Ascending aorta (tissue), 2 donors: ENCODE data around the gene CTSE. TPM values are rescaled to one million over a fixed set of nuclear protein-coding genes. Genes with fewer than 3 reads are reported as not detected.
"Not testable (repeated sequence)": the region's sequence is repeated elsewhere in the genome, so short reads cannot be mapped to it uniquely, and the experiment has no call there.

Experiments
- DNase-seq, 2 donors: peaks; one replicate each; pipeline ENCODE4 v3.0.0-alpha.2; 2019; ENCODE audit warnings: low spot score in 2 of 2
- H3K27ac ChIP-seq, 2 donors: fragments of 200-600 bp; sonication (generic); one replicate each; pipeline ENCODE4 v1.5.1; 2016 to 2017; ENCODE audit warnings: mild to moderate bottlenecking in 1 of 2
- H3K27me3 ChIP-seq: fragments of 200-600 bp; sonication (generic); one replicate; pipeline ENCODE4 v1.5.1; 2017
- H3K36me3 ChIP-seq, 2 donors: fragments of 200-600 bp; sonication (generic); one replicate each; pipeline ENCODE4 v1.5.1; 2016
- H3K4me1 ChIP-seq, 2 donors: fragments of 200-600 bp; sonication (generic); one replicate each; pipeline ENCODE4 v1.5.1; 2016 to 2017; ENCODE audit warnings: mild to moderate bottlenecking in 1 of 2
- H3K4me3 ChIP-seq, 2 donors: fragments of 200-600 bp; sonication (generic); one replicate each; pipeline ENCODE4 v1.5.1; 2016 to 2017; ENCODE audit warnings: mild to moderate bottlenecking in 1 of 2
- H3K9me3 ChIP-seq, 2 donors: fragments of 200-600 bp; sonication (generic); one replicate each; pipeline ENCODE4 v1.5.1; 2016
- intact Hi-C: fragments of 100-400 bp; cut with DNase I; formaldehyde crosslinking; loops from one replicate; pipeline ENCODE4 v1.15.1; 2023
- total RNA-seq: library from RNA; depleted of rRNA; stranded (reverse); fragments of >200 nt; gene quantifications from one replicate; pipeline ENCODE4 v1.1.0, GENCODE V29; 2016
- TF ChIP-seq, protein P1 (sequence below), 3 experiments: fragments of 200-600 bp in 2 of 3; fragments of 450-650 bp in 1 of 3; sonication (generic) in 2 of 3; IDR thresholded peaks; one replicate each; pipeline ENCODE4 v1.5.1; 2016 to 2019; ENCODE audit warnings: antibody characterized with exemption in 3 of 3, mild to moderate bottlenecking in 1 of 3, moderate library complexity in 1 of 3

CTSE gene
- total RNA-seq, 1 donor from 2014 or later, result not detected

DNA sequence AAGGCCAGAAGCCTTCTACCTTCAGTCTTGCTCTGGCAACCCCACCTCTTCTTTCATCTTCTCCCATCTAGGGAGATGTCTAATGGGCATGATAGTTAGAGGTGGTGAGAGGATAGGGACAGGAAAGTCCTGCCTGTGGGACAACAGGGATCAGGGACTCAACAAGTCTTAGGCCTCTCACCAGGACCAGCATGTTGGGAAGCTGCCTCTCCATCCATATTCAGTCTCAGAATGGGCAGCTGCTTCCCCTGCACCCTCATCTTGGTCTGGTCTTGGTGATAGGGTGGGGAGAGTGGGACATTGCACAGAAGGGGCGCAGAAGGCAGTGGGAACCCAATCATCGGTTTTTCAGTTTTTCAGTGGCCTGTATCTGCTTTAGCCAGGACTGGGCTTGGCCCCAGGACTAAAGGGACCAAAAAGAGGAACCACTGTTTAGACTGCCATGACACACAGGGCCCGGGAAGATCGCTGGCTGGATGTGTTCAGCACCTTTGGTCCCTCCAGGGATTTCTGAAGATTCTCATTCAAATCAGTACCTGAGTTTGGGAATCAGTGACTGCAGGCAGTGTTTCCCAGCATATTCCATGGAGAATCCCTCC is 42.0 kb upstream of the CTSE start:
- Histone ChIP-seq H3K27me3 (no peaks in the 10 kb centered on the region), H3K36me3 (no peaks in the 10 kb centered on the region), H3K4me3 (no peak overlapping the region), H3K4me1 (no peaks in the 10 kb centered on the region), H3K27ac (no peak overlapping the region), H3K9me3 (no peaks in the 10 kb centered on the region)
- intact Hi-C loops, result no loop called here
- no peak for DNase-seq
- TF ChIP-seq, protein P1, sequence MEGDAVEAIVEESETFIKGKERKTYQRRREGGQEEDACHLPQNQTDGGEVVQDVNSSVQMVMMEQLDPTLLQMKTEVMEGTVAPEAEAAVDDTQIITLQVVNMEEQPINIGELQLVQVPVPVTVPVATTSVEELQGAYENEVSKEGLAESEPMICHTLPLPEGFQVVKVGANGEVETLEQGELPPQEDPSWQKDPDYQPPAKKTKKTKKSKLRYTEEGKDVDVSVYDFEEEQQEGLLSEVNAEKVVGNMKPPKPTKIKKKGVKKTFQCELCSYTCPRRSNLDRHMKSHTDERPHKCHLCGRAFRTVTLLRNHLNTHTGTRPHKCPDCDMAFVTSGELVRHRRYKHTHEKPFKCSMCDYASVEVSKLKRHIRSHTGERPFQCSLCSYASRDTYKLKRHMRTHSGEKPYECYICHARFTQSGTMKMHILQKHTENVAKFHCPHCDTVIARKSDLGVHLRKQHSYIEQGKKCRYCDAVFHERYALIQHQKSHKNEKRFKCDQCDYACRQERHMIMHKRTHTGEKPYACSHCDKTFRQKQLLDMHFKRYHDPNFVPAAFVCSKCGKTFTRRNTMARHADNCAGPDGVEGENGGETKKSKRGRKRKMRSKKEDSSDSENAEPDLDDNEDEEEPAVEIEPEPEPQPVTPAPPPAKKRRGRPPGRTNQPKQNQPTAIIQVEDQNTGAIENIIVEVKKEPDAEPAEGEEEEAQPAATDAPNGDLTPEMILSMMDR (IDR thresholded peaks at IDR 0.05), result no peak

DNA sequence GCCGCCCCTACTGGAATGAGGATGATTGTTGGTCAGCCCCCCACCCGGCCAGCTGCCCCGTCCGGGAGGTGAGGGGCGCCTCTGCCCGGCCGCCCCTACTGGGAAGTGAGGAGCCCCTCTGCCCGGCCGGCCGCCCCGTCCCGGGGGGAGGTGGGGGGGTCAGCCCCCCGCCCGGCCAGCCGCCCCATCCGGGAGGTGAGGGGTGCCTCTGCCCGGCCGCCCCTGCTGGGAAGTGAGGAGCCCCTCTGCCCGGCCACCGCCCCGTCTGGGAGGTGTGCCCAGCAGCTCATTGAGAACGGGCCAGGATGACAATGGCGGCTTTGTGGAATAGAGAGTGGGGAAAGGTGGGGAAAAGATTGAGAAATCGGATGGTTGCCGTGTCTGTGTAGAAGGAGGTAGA is 40.8 kb upstream of the CTSE start:
- H3K27ac ChIP-seq, H3K4me3 ChIP-seq, H3K4me1 ChIP-seq, DNase-seq, H3K27me3 ChIP-seq, H3K36me3 ChIP-seq, H3K9me3 ChIP-seq, intact Hi-C loops: not testable (repeated sequence)

DNA sequence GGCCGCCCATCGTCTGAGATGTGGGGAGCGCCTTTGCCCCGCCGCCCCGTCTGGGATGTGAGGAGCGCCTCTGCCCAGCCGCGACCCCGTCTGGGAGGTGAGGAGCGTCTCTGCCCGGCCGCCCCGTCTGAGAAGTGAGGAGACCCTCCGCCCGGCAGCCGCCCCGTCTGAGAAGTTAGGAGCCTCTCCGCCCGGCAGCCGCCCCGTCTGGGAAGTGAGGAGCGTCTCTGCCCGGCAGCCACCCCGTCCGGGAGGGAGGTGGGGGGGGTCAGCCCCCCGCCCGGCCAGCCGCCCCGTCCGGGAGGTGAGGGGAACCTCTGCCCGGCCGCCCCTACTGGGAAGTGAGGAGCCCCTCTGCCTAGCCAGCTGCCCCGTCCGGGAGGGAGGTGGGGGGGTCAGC is 40.3 kb upstream of the CTSE start:
- H3K9me3 ChIP-seq, H3K36me3 ChIP-seq, DNase-seq, intact Hi-C loops, H3K4me1 ChIP-seq, H3K27me3 ChIP-seq, H3K4me3 ChIP-seq, H3K27ac ChIP-seq: not testable (repeated sequence)

DNA sequence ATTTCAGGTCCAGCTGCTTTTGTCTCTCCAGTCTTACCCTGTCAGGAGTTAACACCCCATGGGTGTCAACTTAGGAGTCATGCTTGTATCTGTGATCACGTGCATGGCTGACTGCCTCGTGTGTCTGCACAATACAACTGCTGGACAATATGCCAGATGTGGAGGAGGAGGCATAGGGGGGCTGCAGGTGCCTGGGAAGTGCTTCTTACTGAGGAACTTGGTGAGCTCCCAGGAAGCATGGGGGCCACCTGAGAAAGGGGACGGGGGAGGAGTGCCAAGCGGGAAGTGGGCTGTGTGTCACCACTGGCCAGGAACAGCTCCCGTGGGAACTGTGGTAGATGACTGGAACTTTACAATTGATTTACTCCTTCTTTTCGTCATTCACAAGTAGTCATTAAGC is 38.8 kb upstream of the CTSE start:
- no peaks in the 10 kb centered on the region for H3K9me3 ChIP-seq
- TF ChIP-seq, protein P1 (IDR thresholded peaks at IDR 0.05), result no peak
- H3K4me3 ChIP-seq, result no peak overlapping the region
- no peaks in the 10 kb centered on the region for H3K36me3 ChIP-seq
- H3K4me1 ChIP-seq, result no peaks in the 10 kb centered on the region
- intact Hi-C loops, result no loop called here
- no peak overlapping the region for H3K27ac ChIP-seq
- no peaks in the 10 kb centered on the region for H3K27me3 ChIP-seq
- no peak for DNase-seq

DNA sequence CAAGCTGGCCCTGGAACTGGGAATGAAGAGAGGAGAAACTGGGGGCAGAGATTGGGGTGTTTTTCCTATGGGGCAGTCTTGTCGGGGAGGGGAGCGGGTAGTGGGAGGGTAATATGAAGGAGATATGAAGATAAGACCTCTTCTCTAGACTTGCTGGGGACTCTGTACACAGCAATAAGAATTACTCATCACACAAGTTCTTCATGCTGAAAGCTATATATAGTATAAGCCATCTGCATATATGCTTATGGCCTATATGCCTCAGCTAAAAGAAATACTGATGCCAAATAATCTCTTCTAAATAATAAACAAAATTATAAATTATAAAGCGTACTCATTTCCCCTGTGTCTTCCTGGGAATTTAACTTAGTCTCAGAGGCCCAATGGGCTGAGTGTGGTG is 37.1 kb upstream of the CTSE start:
- H3K36me3 ChIP-seq, result no peaks in the 10 kb centered on the region
- no peaks in the 10 kb centered on the region for H3K27me3 ChIP-seq
- TF ChIP-seq, protein P1 (IDR thresholded peaks at IDR 0.05), result no peak
- no peak overlapping the region for H3K27ac ChIP-seq
- DNase-seq, result no peak
- H3K4me1 ChIP-seq, result no peaks in the 10 kb centered on the region
- H3K9me3 ChIP-seq, result no peaks in the 10 kb centered on the region
- no peak overlapping the region for H3K4me3 ChIP-seq
- intact Hi-C loops, result no loop called here

DNA sequence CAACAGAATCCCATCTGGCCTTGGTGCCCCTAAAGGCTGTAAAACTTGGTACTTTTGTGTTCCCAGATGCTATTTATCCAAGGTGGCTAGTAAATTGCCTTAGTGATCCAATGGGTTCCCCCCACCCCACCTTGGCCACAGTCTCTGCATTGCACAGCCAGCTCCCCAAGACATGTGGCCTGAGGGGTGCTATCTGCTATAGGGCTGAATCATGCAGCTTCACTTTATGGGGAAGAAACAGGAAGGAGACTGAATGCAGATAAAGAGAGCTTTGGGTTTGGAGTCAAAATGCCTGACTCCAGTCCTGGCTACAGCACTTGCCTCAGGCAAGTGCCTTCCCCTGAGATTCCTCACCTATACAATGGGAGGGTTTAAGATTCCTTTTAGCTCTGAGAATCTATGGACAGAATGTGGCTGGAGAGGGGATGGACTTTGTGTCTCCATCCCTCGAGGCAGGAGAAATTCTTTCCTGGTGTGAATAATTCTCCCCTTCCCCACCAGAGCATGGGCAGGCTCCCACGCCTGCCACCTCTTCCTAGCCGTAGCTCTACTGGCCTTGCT is 35.7 kb upstream of the CTSE start:
- TF ChIP-seq, protein P1 (IDR thresholded peaks at IDR 0.05), result no peak
- Histone ChIP-seq H3K4me3 (no peak overlapping the region), H3K36me3 (no peaks in the 10 kb centered on the region), H3K27me3 (no peaks in the 10 kb centered on the region), H3K4me1 (no peaks in the 10 kb centered on the region), H3K27ac (no peak overlapping the region), H3K9me3 (no peaks in the 10 kb centered on the region)
- intact Hi-C loops, result no loop called here
- no peak for DNase-seq

DNA sequence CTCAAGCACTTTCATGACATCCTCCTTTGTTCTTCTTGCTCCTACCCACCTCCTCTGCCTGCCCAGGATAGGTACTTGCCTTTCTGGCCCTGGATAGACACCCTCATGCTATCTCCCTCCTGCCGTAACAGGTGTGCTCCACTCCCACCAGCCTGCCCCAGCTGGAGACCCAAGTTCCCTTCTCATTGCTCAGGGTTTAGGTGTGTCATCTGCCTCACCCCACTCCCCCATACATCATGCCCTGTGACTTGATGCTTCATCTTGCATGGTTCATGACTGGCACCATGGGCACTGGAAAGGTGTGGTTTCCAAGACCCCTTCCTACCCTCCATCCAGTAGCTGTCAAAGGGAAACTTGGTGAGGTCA is 35.2 kb upstream of the CTSE start:
- DNase-seq, result no peak
- TF ChIP-seq, protein P1 (IDR thresholded peaks at IDR 0.05), result no peak
- intact Hi-C loops, result no loop called here
- no peak overlapping the region for H3K27ac ChIP-seq
- H3K4me3 ChIP-seq, result no peak overlapping the region
- H3K27me3 ChIP-seq, result no peaks in the 10 kb centered on the region
- no peaks in the 10 kb centered on the region for H3K9me3 ChIP-seq
- H3K4me1 ChIP-seq, result no peaks in the 10 kb centered on the region
- no peaks in the 10 kb centered on the region for H3K36me3 ChIP-seq

DNA sequence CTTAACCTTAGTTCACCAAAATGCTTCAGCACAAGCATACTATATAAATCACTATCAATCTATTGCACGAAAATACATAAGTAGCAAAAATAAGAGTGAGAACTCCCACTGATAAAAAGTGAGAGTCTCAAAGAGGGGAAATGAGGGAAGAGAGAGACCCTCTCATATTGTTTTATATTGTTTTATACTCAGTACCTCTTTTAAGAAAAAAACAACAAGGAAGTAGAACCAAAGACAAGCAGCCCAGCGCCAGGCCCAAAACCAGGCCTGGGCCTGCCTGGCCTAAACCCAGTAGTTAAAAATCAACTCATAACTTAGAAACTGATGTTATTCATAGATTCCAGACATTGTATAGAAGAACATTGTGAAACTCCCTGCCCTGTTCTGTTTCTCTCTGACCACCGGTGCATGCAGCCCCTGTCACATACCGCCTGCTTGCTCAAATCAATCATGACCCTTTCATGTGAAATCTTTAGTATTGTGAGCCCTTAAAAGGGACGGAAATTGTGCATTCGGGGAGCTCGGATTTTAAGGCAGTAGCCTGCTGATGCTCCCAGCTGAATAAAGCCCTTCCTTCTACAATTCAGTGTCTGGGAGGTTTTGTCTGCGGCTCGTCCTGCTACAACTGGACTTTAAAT is 34.7 kb upstream of the CTSE start:
- H3K36me3 ChIP-seq, intact Hi-C loops, H3K4me3 ChIP-seq, DNase-seq, H3K27me3 ChIP-seq, H3K27ac ChIP-seq, H3K4me1 ChIP-seq, H3K9me3 ChIP-seq: not testable (repeated sequence)

DNA sequence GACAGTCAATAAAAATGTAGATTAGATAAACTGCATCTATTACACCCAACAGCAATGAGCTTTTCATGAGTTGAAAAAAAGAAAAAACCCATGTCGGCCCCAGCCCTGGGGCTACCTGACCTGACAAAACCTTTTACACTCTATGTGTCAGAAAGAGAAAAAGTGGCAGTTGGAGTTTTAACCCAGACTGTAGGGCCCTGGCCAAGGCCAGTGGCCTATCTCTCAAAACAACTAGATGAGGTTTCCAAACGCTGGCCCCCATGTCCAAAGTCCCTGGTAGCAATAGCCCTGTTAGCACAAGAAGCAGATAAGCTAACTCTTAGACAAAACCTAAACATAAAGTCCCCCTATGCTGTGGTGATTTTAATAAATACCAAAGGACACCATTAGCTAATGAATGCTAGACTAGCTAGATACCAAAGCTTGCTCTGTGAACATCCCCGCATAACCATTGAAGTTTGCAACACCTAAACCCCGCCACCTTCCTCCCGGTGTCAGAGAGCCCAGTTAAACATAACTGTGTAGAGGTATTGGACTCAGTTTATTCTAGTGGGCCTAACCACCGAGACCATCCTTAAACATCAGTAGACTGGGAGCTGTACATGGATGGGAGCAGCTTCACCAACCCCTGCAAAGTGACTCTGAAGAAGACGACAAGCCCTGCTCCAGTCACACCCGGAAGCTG is 32.1 kb upstream of the CTSE start:
- H3K36me3 ChIP-seq, DNase-seq, H3K4me3 ChIP-seq, H3K4me1 ChIP-seq, H3K27me3 ChIP-seq, H3K27ac ChIP-seq, H3K9me3 ChIP-seq, intact Hi-C loops: not testable (repeated sequence)
